Fibroblast of lung (primary cell): ENCODE measurements around the gene PTGES3.

Experiments
- EZH2 ChIP-seq: IDR thresholded peaks from 2 replicates; pipeline ENCODE4 v1.5.1; 2012; ENCODE audit warnings: low read length, control low read depth, mild to moderate bottlenecking; ENCODE audit errors: missing control alignments
- TF ChIP-seq, protein P1 (sequence below), 2 donors: IDR thresholded peaks in 1 of 2; conservative IDR thresholded peaks in 1 of 2; 1 replicate in 1 of 2; 2 replicates in 1 of 2; pipeline ENCODE4 v1.5.1; 2011 to 2012; ENCODE audit warnings: low read length in 2 of 2, control low read depth in 1 of 2, inconsistent platforms in 1 of 2, low read depth in 1 of 2, mild to moderate bottlenecking in 1 of 2

DNA sequence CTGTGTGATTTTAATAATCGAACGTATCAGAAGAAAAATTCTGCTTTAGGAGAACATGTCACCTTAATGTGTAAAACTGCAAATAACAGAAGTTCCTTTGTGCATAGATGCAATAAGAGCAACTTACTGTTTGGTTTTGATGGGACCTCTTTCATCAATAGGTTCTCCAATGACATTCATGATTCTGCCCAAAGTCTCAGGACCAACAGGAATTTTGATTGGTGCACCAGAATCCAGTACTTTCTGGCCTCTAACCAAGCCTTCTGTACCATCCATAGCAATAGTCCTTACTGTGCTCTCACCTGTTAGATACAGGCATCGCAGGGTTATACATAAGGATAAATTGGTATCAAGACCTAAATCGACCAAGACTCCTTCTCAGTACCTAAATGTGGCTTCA is 43.4 kb downstream of the PTGES3 start:
- TF ChIP-seq, protein P1, sequence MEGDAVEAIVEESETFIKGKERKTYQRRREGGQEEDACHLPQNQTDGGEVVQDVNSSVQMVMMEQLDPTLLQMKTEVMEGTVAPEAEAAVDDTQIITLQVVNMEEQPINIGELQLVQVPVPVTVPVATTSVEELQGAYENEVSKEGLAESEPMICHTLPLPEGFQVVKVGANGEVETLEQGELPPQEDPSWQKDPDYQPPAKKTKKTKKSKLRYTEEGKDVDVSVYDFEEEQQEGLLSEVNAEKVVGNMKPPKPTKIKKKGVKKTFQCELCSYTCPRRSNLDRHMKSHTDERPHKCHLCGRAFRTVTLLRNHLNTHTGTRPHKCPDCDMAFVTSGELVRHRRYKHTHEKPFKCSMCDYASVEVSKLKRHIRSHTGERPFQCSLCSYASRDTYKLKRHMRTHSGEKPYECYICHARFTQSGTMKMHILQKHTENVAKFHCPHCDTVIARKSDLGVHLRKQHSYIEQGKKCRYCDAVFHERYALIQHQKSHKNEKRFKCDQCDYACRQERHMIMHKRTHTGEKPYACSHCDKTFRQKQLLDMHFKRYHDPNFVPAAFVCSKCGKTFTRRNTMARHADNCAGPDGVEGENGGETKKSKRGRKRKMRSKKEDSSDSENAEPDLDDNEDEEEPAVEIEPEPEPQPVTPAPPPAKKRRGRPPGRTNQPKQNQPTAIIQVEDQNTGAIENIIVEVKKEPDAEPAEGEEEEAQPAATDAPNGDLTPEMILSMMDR (conservative IDR thresholded peaks at IDR 0.05 in 1 of 2, IDR thresholded peaks at IDR 0.05 in 1 of 2; ENCODE audit: low read depth in 1 of 2, low read length in 2 of 2) = no peak
- no peak for TF ChIP-seq EZH2
